Esophagus squamous epithelium (tissue), 5 donors: ENCODE results near the gene CFAP410. TPM values are rescaled to one million over a fixed set of nuclear protein-coding genes. Genes with fewer than 3 reads are reported as not detected.

Experiments
- DNase-seq: peaks from one replicate; lab custom pipeline; 2025; lab: John Stamatoyannopoulos, UW
- H3K27ac ChIP-seq, 4 donors: fragments of 200-600 bp; sonication (generic); one replicate each; pipeline ENCODE4 v1.5.1; 2016 to 2019; ENCODE audit warnings: mild to moderate bottlenecking in 1 of 4
- H3K27me3 ChIP-seq, 4 donors: fragments of 200-600 bp; sonication (generic); 1 replicate in 3 of 4; 2 replicates in 1 of 4; pipeline versions ENCODE4 v1.5.1 to v1.6.0; 2017 to 2021; ENCODE audit warnings: antibody characterized with exemption in 1 of 4
- H3K36me3 ChIP-seq, 3 donors: fragments of 200-600 bp; sonication (generic); one replicate each; pipeline ENCODE4 v1.5.1; 2016 to 2019
- H3K4me1 ChIP-seq, 3 donors: fragments of 200-600 bp; sonication (generic); one replicate each; pipeline ENCODE4 v1.5.1; 2017 to 2019
- H3K4me3 ChIP-seq, 4 donors: fragments of 200-600 bp; sonication (generic); 1 replicate in 3 of 4; 2 replicates in 1 of 4; pipeline ENCODE4 v1.5.1; 2016 to 2019; ENCODE audit warnings: mild to moderate bottlenecking in 2 of 4, moderate library complexity in 1 of 4
- H3K9me3 ChIP-seq, 3 donors: fragments of 200-600 bp; sonication (generic); one replicate each; pipeline ENCODE4 v1.5.1; 2016 to 2019
- CTCF ChIP-seq, 6 experiments: fragments of 450-650 bp in 4 of 6; fragments of 200-600 bp in 2 of 6; sonication (generic) in 2 of 6; IDR thresholded peaks; one replicate each; pipeline ENCODE4 v1.5.1; 2016 to 2019; ENCODE audit warnings: antibody characterized with exemption in 6 of 6, mild to moderate bottlenecking in 4 of 6, moderate library complexity in 4 of 6
- POLR2A ChIP-seq, 4 donors: fragments of 450-650 bp; IDR thresholded peaks; one replicate each; pipeline ENCODE4 v1.6.1; 2017; ENCODE audit warnings: antibody characterized with exemption in 4 of 4, mild to moderate bottlenecking in 4 of 4, moderate library complexity in 3 of 4
- WGBS, 2 donors: methylation state at CpG; one replicate each; pipeline ENCODE4 v1.1.5; 2018; 5-methylcytosine and 5-hydroxymethylcytosine counted together
- intact Hi-C: fragments of 100-400 bp; cut with DNase I; formaldehyde crosslinking; loops from one replicate; pipeline ENCODE4 v1.15.0; 2022
- total RNA-seq, 4 donors: library from RNA; depleted of rRNA; stranded (reverse); fragments of >200 nt; gene quantifications; one replicate each; pipeline ENCODE4 v1.1.0, GENCODE V29; 2016
- donor health status: DM: yes; HTN: yes; CAD: no.

Gene CFAP410
- total RNA-seq, 4 donors from 2014 or later: 7.9 to 21.8 (median 13.7) TPM

GRCh38 chr21:44354775-44355771, 15.9 kb upstream of the CFAP410 start:
- H3K27ac ChIP-seq: peak overlapping the region in 1 of 4 donors; percentile 79
- intact Hi-C loops: no loop called here
- peaks cover 0 to 40% (median 3%) of the 10 kb centered on the region in 4 donors for H3K27me3 ChIP-seq
- peaks cover 0 to 13% (median 9%) of the 10 kb centered on the region in 3 donors for H3K4me1 ChIP-seq
- H3K36me3 ChIP-seq: no peaks in the 10 kb centered on the region
- TF ChIP-seq POLR2A (IDR thresholded peaks at IDR 0.05) (no peak), CTCF (IDR thresholded peaks at IDR 0.05) (no peak)
- DNase-seq: no peak
- H3K9me3 ChIP-seq: no peaks in the 10 kb centered on the region
- 73 to 76% methylated on average over 9 to 10 of the region's 24 CpGs for WGBS, 2 donors
- peak overlapping the region in 1 of 4 donors; percentile 2 for H3K4me3 ChIP-seq

GRCh38 chr21:44354001-44354405, 14.8 kb upstream of the CFAP410 start:
- Histone ChIP-seq H3K27me3 (peaks cover 0 to 50% (median 7%) of the 10 kb centered on the region in 4 donors), H3K4me1 (peaks cover 0 to 18% (median 11%) of the 10 kb centered on the region in 3 donors), H3K4me3 (peak overlapping the region in 3 of 4 donors; percentile 7 to 50 (median 29)), H3K27ac (peak overlapping the region in 2 of 4 donors; percentile 67 to 79), H3K9me3 (no peaks in the 10 kb centered on the region), H3K36me3 (no peaks in the 10 kb centered on the region)
- WGBS, 2 donors: 54 to 68% methylated on average over 6 to 8 of the region's 8 CpGs
- TF ChIP-seq CTCF (IDR thresholded peaks at IDR 0.05) (no peak), POLR2A (IDR thresholded peaks at IDR 0.05) (no peak)
- no peak for DNase-seq
- intact Hi-C loops: no loop called here

GRCh38 chr21:44353191-44353970, 14.2 kb upstream of the CFAP410 start, which contains the start of gene TRPM2:
Gene TRPM2, plus strand, starts transcription at chr21:44353621. Its CDS starts 80 bp downstream, at chr21:44353701.
- intact Hi-C loops: no loop called here
- H3K4me3 ChIP-seq: peak within 1 kb of the TSS in 3 of 4 donors; percentile 7 to 50 (median 29)
- H3K27me3 ChIP-seq: peaks cover 0 to 57% (median 9%) of the 10 kb centered on the region in 4 donors
- TF ChIP-seq CTCF (IDR thresholded peaks at IDR 0.05): no peak
- no peak for TF ChIP-seq POLR2A (IDR thresholded peaks at IDR 0.05)
- H3K4me1 ChIP-seq: peaks cover 0 to 18% (median 11%) of the 10 kb centered on the region in 3 donors
- no peaks in the 10 kb centered on the region for H3K36me3 ChIP-seq
- H3K9me3 ChIP-seq: no peaks in the 10 kb centered on the region
- DNase-seq: no peak
- H3K27ac ChIP-seq: peak within 1 kb of the TSS in 2 of 4 donors; percentile 67 to 79
- WGBS, 2 donors: 26 to 43% methylated on average over 5 to 9 of the region's 21 CpGs

- no peak for TF ChIP-seq CTCF (IDR thresholded peaks at IDR 0.05)
- no peak for TF ChIP-seq POLR2A (IDR thresholded peaks at IDR 0.05)
- peaks cover 0 to 63% (median 9%) of the 10 kb centered on the region in 4 donors for H3K27me3 ChIP-seq
- H3K36me3 ChIP-seq: no peaks in the 10 kb centered on the region
- H3K27ac ChIP-seq: peak overlapping the region in 2 of 4 donors; percentile 45 to 51
- WGBS, 2 donors: 78 to 81% methylated on average over 8 to 14 of the region's 17 CpGs
- H3K4me1 ChIP-seq: peaks cover 0 to 18% (median 11%) of the 10 kb centered on the region in 3 donors
- intact Hi-C loops: no loop called here
- no peaks in the 10 kb centered on the region for H3K9me3 ChIP-seq
- no peak for DNase-seq
- H3K4me3 ChIP-seq: no peak overlapping the region
Measured at GRCh38 chr21:44352253-44352860, 13.2 kb upstream of the CFAP410 start.
